HG02642 (cell line): ENCODE results near the gene CCNA1.

Experiments
- ATAC-seq: cut with Tn5 transposase; IDR thresholded peaks from one replicate; pipeline ENCODE4 v1.9.1; 2021; ENCODE audit warnings: mild to moderate bottlenecking; ENCODE audit not compliant: unreplicated experiment, poor library complexity

CCNA1 gene

GRCh38 chr13:36450534-36450933 lies 18.2 kb downstream of the CCNA1 start:
- ATAC-seq = no peak

- ATAC-seq = no peak
Measured at GRCh38 chr13:36453516-36453915, 21.2 kb downstream of the CCNA1 start.

GRCh38 chr13:36454121-36454520 lies 21.8 kb downstream of the CCNA1 start:
- ATAC-seq = no peak

GRCh38 chr13:36454987-36455386 lies 22.7 kb downstream of the CCNA1 start:
- no peak for ATAC-seq

- ATAC-seq = no peak
Measured at GRCh38 chr13:36456577-36456976, 24.3 kb downstream of the CCNA1 start.

DNA sequence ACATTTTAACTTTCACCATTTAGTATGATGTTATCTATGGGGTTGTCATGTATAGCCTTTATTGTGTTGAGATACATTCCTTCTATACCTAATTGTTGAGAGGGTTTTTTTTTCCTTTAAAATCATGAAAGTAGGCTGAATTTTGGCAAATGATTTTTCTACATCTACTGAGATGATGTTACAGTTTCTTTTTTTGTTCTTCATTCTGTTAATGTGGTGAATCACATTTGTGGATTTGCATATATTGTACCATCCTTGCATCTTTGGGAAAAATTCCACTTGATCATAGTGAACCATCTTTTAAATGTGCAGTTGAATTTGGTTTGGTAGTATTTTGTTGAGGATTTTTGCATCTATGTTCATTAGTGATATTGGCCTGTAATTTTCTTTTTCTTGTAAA lies 29.2 kb downstream of the CCNA1 start:
- ATAC-seq = no peak

GRCh38 chr13:36475468-36475867 lies 43.2 kb downstream of the CCNA1 start:
- ATAC-seq = no peak

GRCh38 chr13:36476661-36477060 lies 44.4 kb downstream of the CCNA1 start:
- ATAC-seq = no peak

GRCh38 chr13:36480726-36481427 lies 48.6 kb downstream of the CCNA1 start:
- ATAC-seq = no peak

GRCh38 chr13:36490055-36490454 lies 57.8 kb downstream of the CCNA1 start:
- ATAC-seq = no peak
